PC-9 (cell line): Measurements from ENCODE around the gene ZNF410. TPM values are rescaled to one million over a fixed set of nuclear protein-coding genes. Genes with fewer than 3 reads are reported as not detected.

ENCODE experiments used
- BruUV-seq: library from RNA; stranded (reverse); fragments of 400-500 nt; replicated peaks from 2 replicates; lab custom pipeline; 2021; lab: Mats Ljungman, UMichigan
- CTCF ChIA-PET: fragments of 300-600 bp; sonication (Branson Sonifier 250); formaldehyde crosslinking; loops from one replicate; lab custom pipeline; 2022; ENCODE audit warnings: antibody characterized with exemption; lab: Charles Lee
- POLR2A ChIA-PET: fragments of 300-600 bp; sonication (Branson Sonifier 250); formaldehyde crosslinking; loops from one replicate; lab custom pipeline; 2022; ENCODE audit warnings: antibody characterized with exemption; ENCODE audit not compliant: unreplicated experiment; lab: Charles Lee
- DNase-seq, 2 experiments: peaks; one replicate each; pipeline versions ENCODE4 v3.0.0 to v3.0.0-alpha.2; 2015 to 2022; ENCODE audit warnings: mixed read lengths in 1 of 2
- H2AFZ ChIP-seq: fragments of 200-600 bp; sonication (generic); 2 replicates; pipeline ENCODE4 v1.8.1; 2017; ENCODE audit warnings: antibody characterized with exemption
- H3F3A ChIP-seq: fragments of 200-600 bp; sonication (generic); 2 replicates; pipeline ENCODE4 v1.8.1; 2017; ENCODE audit warnings: antibody characterized with exemption, mild to moderate bottlenecking, low read depth; ENCODE audit not compliant: insufficient read depth
- H3K27ac ChIP-seq: fragments of 200-600 bp; sonication (generic); 2 replicates; pipeline ENCODE4 v1.6.1; 2016; ENCODE audit warnings: mixed run types
- H3K27me3 ChIP-seq: fragments of 200-600 bp; sonication (generic); 2 replicates; pipeline ENCODE4 v1.6.1; 2016; ENCODE audit warnings: low read depth, mixed run types; ENCODE audit not compliant: insufficient read depth
- H3K36me3 ChIP-seq: fragments of 200-600 bp; sonication (generic); 2 replicates; pipeline ENCODE4 v1.6.1; 2016; ENCODE audit warnings: low read depth, mixed run types
- H3K4me1 ChIP-seq: fragments of 200-600 bp; sonication (generic); replicated peaks from 2 replicates; pipeline ENCODE4 v1.6.1; 2016; ENCODE audit warnings: mixed run types; ENCODE audit not compliant: insufficient read depth
- H3K4me2 ChIP-seq: fragments of 200-600 bp; sonication (generic); 2 replicates; pipeline ENCODE4 v1.6.1; 2017; ENCODE audit warnings: mixed run types
- H3K4me3 ChIP-seq: fragments of 200-600 bp; sonication (generic); 2 replicates; pipeline ENCODE4 v1.6.1; 2016; ENCODE audit warnings: mixed run types
- H3K79me2 ChIP-seq: fragments of 200-600 bp; sonication (generic); 2 replicates; pipeline ENCODE4 v1.6.1; 2017; ENCODE audit warnings: low read depth, mixed run types
- H3K9me2 ChIP-seq: fragments of 200-600 bp; sonication (generic); 2 replicates; pipeline ENCODE4 v1.8.1; 2017; ENCODE audit warnings: mild to moderate bottlenecking; ENCODE audit not compliant: insufficient read depth
- H3K9me3 ChIP-seq: fragments of 200-600 bp; sonication (generic); 2 replicates; pipeline ENCODE4 v1.8.1; 2016; ENCODE audit warnings: low read depth; ENCODE audit not compliant: insufficient read depth
- H4K20me1 ChIP-seq: fragments of 200-600 bp; sonication (generic); 2 replicates; pipeline ENCODE4 v1.8.1; 2017; ENCODE audit not compliant: insufficient read depth
- CTCF ChIP-seq: fragments of 200-600 bp; sonication (generic); conservative IDR thresholded peaks from 2 replicates; pipeline ENCODE4 v1.6.1; 2017; ENCODE audit warnings: mixed run types, antibody characterized with exemption, mild to moderate bottlenecking, moderate library complexity
- EZH2 ChIP-seq: fragments of 200-600 bp; sonication (generic); IDR thresholded peaks from 2 replicates; pipeline ENCODE4 v1.8.0; 2017; ENCODE audit warnings: antibody characterized with exemption, low read depth
- intact Hi-C: fragments of 100-400 bp; cut with micrococcal nuclease; formaldehyde crosslinking; loops from one replicate; pipeline ENCODE4 v1.10.0; 2022; ENCODE audit not compliant: unreplicated experiment
- total RNA-seq: library from RNA; stranded (reverse); gene quantifications from 2 replicates; pipeline ENCODE4 v1.2.3, GENCODE V29; 2021

The ZNF410 gene
- total RNA-seq, 1 experiment from 2014 or later: 38.6 TPM

GRCh38 chr14:73851000-73851399 is 35.7 kb upstream of the ZNF410 start:
- H3F3A ChIP-seq: peaks cover 46% of the 10 kb centered on the region
- no peaks in the 10 kb centered on the region for H4K20me1 ChIP-seq
- intact Hi-C loops: loop anchor here (1.0 to 2.0 kb wide), 4 partner anchors 14 to 99 kb away; partner anchors contain the start of genes COQ6, FAM161B and ZNF410
- BruUV-seq: TSS peak; percentile 91
- H3K4me2 ChIP-seq: peak overlapping the region; percentile 98
- H3K9me2 ChIP-seq: no peaks in the 10 kb centered on the region
- H3K27ac ChIP-seq: peak overlapping the region; percentile 89
- H3K9me3 ChIP-seq: no peaks in the 10 kb centered on the region
- peak overlapping the region; percentile 68 for H3K4me3 ChIP-seq
- ChIA-PET POLR2A (interaction anchor here (0.5 to 1.5 kb wide), 11 partner anchors 36 to 282 kb away, joined by 3 to 18 read pairs (median 9); partner anchors contain the start of genes ACOT2 and ZNF410), CTCF (interaction anchor here (0.7 to 1.2 kb wide), 2 partner anchors 21 to 92 kb away, joined by 3 read pairs; no protein-coding TSS in a partner anchor)
- H3K36me3 ChIP-seq: no peaks in the 10 kb centered on the region
- no peak for TF ChIP-seq CTCF
- TF ChIP-seq EZH2: no peak
- H3K27me3 ChIP-seq: no peaks in the 10 kb centered on the region
- peak overlapping the region; percentile 94 for H2AFZ ChIP-seq
- DNase-seq: peak; percentile 21 to 87
- H3K79me2 ChIP-seq: peaks cover 16% of the 10 kb centered on the region
- peaks cover 32% of the 10 kb centered on the region for H3K4me1 ChIP-seq

- peaks cover 16% of the 10 kb centered on the region for H3K79me2 ChIP-seq
- intact Hi-C loops: loop anchor here (1.0 to 2.0 kb wide), 4 partner anchors 15 to 99 kb away; partner anchors contain the start of genes COQ6, FAM161B and ZNF410
These were observed 34.9 kb upstream of the ZNF410 start, which contains the start of gene PTGR2 for GRCh38 chr14:73851567-73852382. TSS of gene PTGR2 (plus strand) at chr14:73851831. CDS start at chr14:73858863, 7,032 bp downstream.

More at GRCh38 chr14:73851567-73852382, 34.9 kb upstream of the ZNF410 start, which contains the start of gene PTGR2:
- ChIA-PET CTCF (no interaction called here), POLR2A (interaction anchor here (0.5 to 1.5 kb wide), 11 partner anchors 34 to 889 kb away, joined by 3 to 14 read pairs (median 6); partner anchors contain the start of genes ACOT2 and ZNF410)
- H3K36me3 ChIP-seq: no peaks in the 10 kb centered on the region
- H3F3A ChIP-seq: peaks cover 50% of the 10 kb centered on the region
- no peaks in the 10 kb centered on the region for H3K27me3 ChIP-seq
- no peaks in the 10 kb centered on the region for H3K9me2 ChIP-seq
- peak; percentile 90 to 98 for DNase-seq
- TF ChIP-seq EZH2 (no peak), CTCF (no peak)
- H4K20me1 ChIP-seq: no peaks in the 10 kb centered on the region
- TSS peak; percentile 85 for BruUV-seq
- peak within 1 kb of the TSS; percentile 68 for H3K4me3 ChIP-seq
- peak within 1 kb of the TSS; percentile 98 for H3K4me2 ChIP-seq
- no peaks in the 10 kb centered on the region for H3K9me3 ChIP-seq
- H3K27ac ChIP-seq: peak within 1 kb of the TSS; percentile 89
- peaks cover 32% of the 10 kb centered on the region for H3K4me1 ChIP-seq
- peak within 1 kb of the TSS; percentile 94 for H2AFZ ChIP-seq
